ENCODE data around the gene NPEPPS.

Gene NPEPPS

GRCh38 chr17:47649972-47650524 is 119.1 kb downstream of the NPEPPS start:
- peak in 1 of 2 donors; percentile 62 for DNase-seq (ENCODE audit: low read depth in 2 of 2)
- peak overlapping the region; percentile 84 for H3K4me3 ChIP-seq (replicated peaks in 1 of 2; ENCODE audit: low read depth in 2 of 2, low read length in 2 of 2)
- TF ChIP-seq, protein P1, sequence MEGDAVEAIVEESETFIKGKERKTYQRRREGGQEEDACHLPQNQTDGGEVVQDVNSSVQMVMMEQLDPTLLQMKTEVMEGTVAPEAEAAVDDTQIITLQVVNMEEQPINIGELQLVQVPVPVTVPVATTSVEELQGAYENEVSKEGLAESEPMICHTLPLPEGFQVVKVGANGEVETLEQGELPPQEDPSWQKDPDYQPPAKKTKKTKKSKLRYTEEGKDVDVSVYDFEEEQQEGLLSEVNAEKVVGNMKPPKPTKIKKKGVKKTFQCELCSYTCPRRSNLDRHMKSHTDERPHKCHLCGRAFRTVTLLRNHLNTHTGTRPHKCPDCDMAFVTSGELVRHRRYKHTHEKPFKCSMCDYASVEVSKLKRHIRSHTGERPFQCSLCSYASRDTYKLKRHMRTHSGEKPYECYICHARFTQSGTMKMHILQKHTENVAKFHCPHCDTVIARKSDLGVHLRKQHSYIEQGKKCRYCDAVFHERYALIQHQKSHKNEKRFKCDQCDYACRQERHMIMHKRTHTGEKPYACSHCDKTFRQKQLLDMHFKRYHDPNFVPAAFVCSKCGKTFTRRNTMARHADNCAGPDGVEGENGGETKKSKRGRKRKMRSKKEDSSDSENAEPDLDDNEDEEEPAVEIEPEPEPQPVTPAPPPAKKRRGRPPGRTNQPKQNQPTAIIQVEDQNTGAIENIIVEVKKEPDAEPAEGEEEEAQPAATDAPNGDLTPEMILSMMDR (IDR thresholded peaks at IDR 0.05; ENCODE audit: low read depth, low read length), result no peak

DNA sequence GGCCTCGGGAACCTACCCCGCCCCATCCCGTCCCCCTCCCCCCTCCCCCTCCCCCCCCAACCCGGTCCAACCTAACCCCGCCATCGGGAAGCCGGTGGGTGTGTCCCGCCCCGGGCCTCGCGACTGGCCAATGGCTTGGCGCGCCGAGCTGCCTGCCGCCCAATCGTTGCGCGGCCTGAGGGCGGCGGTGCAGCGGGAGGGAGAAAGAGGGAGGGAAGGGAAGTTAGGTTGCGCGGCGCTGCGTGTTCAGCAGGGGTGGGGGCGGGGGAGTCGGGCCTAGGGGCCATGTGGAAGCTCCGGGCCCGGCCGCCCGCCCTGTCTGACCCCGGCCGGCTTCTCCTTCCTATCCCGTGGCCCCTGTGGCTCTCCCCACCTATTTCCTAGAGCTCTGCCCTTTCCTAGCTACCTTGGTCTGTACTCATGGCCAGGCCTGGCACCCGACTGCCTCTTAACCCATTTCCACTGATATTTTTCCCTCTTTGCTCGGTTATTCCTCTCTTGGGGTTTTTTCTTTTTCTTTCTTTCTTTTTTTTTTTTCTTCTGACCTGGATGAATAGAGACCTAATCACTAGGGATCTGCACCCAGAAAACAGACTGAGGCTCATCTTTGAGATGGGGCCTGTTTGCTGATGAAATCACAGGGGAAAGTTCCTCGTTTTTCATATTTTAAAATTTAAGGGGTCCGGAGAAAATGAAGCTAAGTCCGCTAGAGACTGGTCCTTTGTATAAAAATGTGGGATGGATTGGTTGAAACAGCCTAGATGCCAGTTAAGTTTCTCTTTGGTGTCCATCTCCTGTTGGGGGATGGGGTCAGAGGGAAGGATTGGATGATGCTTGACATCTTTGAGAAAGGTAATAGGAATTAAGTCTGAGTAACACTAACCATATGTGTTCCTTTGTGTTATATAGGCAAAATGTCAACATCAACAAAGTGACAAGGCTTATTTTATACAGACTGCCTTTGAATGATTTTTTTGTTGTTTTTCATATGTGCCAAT is 119.9 kb downstream of the NPEPPS start:
- peak; percentile 96 to 99 for DNase-seq (ENCODE audit: low read depth in 2 of 2)
- TF ChIP-seq, protein P1 (IDR thresholded peaks at IDR 0.05; ENCODE audit: low read depth, low read length), result no peak
- H3K4me3 ChIP-seq (replicated peaks in 1 of 2; ENCODE audit: low read depth in 2 of 2, low read length in 2 of 2), result peak overlapping the region; percentile 84

DNA sequence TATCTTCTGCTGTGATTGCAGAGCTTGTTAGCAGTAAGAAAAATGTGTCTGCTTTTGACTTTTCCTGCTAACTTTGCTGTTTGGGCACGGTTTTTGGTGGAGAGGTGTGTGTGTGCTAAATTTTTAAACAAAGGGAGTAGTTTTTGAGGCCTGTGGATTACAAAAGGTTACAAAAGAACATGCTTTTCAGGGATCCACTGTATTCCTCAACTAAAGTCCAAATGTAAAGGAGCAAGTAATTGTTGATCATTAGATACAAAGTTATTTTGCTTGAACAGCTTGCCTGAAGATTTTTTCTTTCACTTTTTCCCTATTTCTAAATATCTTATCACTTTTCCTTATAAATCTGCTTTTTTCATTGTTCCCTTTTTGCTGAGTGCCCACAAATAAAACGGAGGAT is 120.8 kb downstream of the NPEPPS start:
- TF ChIP-seq, protein P1 (IDR thresholded peaks at IDR 0.05; ENCODE audit: low read depth, low read length), result no peak
- H3K4me3 ChIP-seq (replicated peaks in 1 of 2; ENCODE audit: low read depth in 2 of 2, low read length in 2 of 2), result no peak overlapping the region
- DNase-seq (ENCODE audit: low read depth in 2 of 2), result no peak

GRCh38 chr17:47652570-47652969 is 121.7 kb downstream of the NPEPPS start:
- TF ChIP-seq, protein P1 (IDR thresholded peaks at IDR 0.05; ENCODE audit: low read depth, low read length), result no peak
- no peak overlapping the region for H3K4me3 ChIP-seq (replicated peaks in 1 of 2; ENCODE audit: low read depth in 2 of 2, low read length in 2 of 2)
- peak; percentile 26 to 27 for DNase-seq (ENCODE audit: low read depth in 2 of 2)

- H3K4me3 ChIP-seq (replicated peaks in 1 of 2; ENCODE audit: low read depth in 2 of 2, low read length in 2 of 2), result no peak overlapping the region
- TF ChIP-seq, protein P1 (IDR thresholded peaks at IDR 0.05; ENCODE audit: low read depth, low read length), result no peak
- no peak for DNase-seq (ENCODE audit: low read depth in 2 of 2)
These were observed 122.5 kb downstream of the NPEPPS start for GRCh38 chr17:47653442-47653841.

- TF ChIP-seq, protein P1 (IDR thresholded peaks at IDR 0.05; ENCODE audit: low read depth, low read length), result no peak
These were observed 124.1 kb downstream of the NPEPPS start for GRCh38 chr17:47654991-47655390.

More at GRCh38 chr17:47654991-47655390, 124.1 kb downstream of the NPEPPS start:
- peak in 1 of 2 donors; percentile 7 for DNase-seq (ENCODE audit: low read depth in 2 of 2)
- H3K4me3 ChIP-seq (replicated peaks in 1 of 2; ENCODE audit: low read depth in 2 of 2, low read length in 2 of 2), result no peak overlapping the region

All from cardiac fibroblast (primary cell).